ENCODE data around the gene NKX1-1.
"Not testable (repeated sequence)": the region's sequence is repeated elsewhere in the genome, so short reads cannot be mapped to it uniquely, and the experiment has no call there.

Gene NKX1-1

DNA sequence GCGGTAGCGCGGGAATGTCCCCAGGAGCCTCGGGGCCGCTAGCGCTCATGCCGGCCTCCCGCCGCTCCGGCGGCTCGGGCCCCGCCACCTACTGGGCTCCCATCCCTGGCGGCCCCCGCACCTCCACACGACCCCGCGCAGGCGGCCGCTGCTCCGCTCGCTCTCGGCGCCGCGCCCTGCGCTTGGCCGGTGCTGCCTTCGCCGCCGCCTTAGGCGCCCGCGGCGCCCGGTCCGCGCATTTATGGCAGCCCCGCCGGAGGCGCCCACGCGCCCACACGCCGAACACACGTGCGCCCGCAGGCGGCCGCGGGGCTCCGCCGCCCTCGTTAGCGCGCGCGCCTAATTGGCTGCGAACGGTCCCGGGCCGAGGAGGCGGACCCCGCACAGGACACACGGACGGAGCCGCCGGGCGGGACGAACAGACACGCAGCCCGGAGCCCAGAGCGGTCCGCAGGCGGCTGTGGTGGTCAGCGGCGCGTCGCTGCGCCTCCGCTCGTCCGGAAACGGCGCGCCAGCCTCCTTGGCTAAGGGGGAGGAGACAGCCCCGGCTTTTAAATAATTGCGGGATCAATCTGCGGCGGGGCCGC is at the start of gene NKX1-1:
Gene NKX1-1, minus strand, starts transcription at position 49 of the 587 bp plus-strand sequence. Its CDS starts 0 bp downstream, at position 49.
- DNase-seq: no peak

DNA sequence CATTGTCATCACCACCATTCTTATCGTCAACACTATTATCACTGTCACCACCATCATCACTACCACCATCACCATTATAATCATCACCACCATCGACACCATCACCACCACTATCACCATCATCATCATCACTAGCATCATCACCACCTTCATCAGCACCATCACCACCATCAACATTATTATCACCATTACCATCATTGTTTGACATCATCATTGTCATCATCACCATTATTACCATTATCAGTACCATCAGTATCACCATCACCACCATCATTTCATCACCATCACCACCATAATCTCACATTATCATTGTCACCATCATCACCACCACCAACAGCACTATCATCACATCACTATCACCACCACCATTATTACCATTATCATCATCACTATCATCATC is 47.5 kb upstream of the NKX1-1 start:
- DNase-seq: no peak

DNA sequence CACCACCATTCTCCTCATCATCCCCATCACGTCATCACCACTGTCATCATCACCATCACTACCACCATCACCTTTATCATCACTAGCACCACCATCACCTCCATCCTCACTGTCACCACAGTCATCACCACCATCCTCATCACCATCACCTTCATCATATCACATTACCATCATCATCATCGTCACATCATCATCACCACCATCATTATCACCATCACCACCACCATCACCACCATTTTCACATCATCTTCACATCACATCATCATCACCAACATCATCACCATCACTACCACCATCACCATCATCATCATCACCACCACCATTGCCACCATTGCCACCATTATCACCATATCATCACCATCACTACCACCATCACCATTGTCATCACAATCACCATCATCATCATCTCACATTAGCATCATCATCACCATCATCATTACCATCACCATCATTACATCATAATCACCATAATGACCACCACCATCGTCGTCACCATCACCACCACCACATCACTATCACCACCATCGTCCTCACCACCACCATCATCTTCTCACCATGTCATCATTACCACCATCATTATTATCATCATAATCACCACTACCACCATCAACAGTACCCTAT is 46.3 kb upstream of the NKX1-1 start:
- DNase-seq: no peak

DNA sequence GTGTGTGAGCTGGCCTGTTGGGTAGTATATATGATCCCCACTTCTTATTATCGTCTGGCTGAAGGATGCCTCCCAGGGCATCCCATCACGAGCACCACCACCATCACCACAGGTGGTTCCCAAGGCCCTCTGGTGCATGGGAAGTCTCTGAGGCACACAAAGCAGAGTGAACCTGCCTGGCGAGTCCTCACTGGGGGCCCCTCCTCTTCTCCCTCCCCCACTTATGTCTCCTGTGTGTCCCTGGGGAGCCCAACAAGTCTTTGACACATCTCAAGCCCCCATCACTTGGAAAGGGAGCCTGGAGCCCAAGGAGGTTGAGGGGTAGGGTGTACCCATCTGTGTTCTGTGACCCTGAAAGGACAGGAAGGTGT is 45.5 kb upstream of the NKX1-1 start:
- no peak for DNase-seq

DNA sequence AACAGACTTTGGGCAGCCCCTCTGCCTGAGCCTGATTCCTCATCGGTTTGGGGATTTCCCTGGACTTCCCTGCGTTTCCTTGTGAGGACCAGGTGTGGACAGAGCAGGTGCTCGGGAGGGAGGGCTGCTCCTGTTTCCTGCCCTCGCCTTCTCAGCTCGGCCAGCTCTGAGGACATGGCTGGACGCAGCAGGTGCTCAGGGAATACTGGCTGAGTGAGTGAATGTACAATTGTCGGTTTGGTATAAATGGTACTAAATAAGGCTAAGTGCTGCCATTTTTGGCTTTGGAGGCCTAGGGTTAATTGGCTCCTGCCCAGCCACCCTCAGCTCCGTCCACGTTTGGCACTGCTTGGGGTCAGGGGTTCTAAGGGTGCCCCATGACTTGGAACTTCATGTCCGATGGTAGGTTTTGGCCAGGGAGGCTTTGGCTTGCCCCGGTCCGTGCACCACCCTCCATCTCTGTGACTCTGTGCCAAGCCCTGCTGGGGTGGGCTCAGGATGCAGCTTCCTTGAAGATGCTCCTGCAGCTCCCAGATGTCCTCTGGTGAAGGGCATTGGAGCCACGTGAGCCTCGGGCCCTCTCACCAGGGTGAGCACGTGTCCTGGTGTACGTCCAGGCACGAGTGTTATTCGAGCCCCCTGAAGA is 45.0 kb upstream of the NKX1-1 start:
- no peak for DNase-seq

DNA sequence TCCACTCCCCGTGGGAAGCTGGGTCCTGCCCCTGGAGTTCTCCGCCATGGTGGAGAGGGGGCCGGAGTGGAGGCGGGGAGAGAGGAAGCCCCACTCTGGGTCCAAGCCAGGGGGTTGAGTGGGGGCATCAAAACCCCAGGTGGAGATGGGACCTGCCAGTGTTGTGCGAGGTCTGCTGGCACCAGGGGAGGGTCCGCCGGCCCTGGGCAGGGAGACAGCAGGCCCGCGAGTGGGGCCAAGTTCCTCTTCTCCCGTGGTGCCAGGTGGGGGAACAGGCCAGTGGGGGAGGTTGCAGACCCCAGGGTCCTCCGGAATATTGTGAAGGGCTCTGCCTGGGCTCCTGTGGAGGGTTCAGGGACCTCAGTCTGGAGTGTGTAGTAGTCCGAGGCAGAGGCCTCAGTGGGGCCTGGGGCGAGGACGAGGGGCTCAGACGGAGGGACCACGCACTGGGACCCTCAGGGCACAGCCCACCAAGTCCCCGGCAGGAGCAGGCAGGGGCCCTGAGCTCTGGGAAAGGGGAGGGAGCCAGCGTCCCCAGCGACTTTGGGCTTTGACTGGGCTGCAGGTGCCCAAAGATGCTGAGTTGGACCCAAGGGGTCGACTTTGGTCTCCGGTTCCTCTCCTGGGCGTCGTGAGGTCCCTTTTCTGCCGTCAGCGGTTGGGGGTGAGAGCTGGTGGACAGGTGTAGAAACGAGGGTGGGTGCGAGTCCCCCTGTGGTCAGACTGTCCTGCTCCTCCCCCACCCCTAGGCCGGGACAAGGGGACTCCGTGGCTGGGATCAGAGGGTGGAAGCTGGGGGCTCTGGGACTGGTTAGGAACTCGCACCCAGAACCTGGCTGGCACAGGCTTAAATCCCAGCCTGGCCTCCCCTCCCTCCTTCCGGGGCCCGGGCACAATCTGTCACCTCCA is 43.8 kb upstream of the NKX1-1 start:
- DNase-seq: no peak

DNA sequence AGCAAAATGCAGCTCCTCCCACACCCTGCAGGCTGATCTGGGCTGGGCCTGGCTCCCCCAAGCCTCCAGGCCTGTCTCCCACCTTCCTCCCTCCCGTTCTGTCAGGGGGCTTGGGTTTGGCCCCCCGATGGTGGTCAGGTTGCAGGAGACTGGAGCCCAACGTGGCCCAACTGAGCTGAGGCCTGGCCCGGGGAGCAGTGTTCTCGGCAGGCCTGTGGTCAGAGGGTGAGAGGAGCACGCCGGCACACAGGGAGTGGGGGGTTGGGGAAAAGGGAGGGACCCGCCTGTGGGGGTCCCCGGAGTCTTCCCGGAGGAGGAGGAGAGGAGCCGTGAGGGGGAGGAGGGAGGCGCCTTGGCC is 43.2 kb upstream of the NKX1-1 start:
- no peak for DNase-seq

DNA sequence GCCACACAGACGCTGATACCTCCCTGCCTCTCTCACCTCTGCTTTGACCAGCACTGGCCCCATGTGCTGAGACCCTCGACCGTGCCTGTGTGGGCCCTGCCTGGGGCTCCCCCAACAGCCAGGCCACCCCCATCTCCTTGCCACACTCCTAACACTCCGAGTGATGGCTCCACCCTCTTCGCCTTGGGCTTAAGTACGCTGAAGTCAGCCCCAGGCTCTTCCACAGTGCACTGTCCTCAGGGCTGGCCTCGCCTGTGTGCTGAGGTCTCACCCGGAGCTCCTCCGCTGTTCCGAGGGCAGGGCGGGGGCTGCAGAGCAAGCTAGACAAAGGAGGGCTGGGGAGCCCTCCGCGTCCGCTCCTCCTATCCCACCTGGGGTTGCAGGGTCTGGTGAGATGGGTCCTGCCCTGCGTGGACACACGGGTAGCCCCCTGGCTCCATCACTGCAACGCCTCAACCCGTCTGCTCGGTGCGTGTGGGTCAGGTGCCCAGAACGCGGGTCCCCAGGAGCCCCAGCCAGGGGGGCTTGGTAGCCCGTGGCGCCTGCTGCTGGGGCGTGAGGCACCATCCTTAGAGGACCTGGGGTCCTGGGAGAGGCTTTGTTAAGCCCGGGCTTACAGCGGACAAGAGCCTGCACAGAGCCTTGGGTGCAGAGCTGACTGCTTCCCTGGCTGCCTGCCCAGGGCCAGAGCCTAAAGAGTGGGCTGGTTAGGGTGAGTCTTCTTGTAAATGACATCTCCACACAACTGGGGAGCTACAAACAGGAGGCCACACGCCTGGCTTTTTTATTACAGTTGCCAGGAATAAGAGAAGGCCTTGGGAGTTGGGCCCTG is 42.6 kb upstream of the NKX1-1 start:
- DNase-seq: no peak

DNA sequence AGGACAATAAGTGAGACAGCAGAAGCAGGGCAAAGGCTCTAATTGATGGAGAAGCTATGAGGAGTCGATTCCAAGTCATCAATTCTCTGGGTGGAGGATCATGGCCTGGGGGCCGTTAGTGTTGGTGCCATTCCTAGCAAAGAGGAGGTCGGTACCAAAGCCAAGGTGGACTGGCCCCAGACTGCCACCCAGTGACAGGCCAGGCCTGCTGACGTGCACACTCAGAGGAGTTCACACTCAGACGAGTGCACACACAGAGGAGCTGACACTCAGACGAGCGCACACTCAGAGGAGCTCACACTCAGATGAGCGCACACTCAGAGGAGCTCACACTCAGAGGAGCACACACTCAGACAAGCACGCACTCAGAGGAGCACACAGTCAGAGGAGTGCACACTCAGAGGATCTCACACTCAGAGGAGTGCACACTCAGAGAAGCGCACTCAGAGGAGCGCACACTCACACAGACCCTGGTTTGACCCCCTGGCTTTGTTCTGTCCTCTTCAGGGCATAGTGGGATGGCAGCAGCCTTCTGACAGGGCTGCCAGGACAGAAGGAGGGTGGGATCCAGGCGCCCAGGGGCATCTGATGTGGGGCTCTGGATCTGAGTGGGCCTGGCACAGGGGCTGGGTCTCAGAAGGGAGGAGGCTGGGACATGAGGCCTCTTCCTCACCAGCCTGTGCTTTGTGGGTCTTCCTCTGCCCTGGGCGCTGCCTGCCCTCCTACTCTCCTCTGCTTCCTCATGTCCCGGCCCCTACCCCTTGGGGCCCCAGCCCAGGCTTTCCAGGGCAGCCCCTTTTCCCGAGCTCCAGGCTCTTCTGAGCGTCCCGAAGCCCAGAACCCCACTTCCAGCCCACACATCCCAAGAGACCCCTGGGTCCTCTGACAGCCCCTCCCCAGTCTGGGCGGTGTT is 41.7 kb upstream of the NKX1-1 start:
- DNase-seq: no peak

DNA sequence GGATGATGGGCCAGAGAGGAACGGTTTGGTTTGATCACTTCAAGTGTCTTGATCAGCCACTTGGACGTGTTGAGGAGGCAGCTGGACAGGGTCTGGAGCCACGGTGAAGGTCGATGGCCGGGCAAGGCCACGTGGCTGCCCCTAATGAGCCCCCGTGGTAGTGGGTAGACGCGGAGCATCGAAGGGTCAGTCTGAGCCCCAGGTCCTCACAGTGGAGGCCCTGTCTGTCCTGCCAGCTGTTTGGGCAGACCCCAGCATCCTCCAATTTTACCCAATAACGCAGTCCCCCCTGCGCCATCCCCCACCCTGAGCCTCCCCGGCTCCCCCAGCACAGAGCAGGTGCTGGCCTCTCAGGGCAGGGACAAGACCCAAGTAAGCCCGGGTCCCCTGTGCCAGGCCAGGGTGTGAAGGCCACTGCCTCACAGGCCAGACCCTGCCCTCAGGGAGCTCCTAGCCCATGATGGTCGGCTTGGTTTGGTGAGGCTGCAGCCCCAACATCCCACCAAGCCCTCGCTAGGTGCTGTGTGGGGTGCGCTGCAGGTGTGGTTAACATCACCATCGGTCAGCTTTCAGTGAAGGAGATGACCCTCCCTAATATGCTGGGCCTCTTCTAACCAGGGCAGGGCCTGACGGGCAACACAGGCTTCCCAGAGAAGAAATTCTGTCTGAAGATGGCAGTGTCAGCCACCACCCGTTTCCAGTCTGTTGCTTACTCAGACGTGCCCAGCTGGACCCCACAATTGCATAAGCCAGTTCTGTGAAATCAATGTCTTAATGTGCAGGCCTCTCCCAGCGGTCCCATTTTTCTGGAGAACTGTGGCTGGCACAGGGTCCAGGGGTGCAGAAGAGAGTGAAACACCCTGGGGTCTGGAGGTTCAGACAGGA is 40.5 kb upstream of the NKX1-1 start:
- DNase-seq: no peak

DNA sequence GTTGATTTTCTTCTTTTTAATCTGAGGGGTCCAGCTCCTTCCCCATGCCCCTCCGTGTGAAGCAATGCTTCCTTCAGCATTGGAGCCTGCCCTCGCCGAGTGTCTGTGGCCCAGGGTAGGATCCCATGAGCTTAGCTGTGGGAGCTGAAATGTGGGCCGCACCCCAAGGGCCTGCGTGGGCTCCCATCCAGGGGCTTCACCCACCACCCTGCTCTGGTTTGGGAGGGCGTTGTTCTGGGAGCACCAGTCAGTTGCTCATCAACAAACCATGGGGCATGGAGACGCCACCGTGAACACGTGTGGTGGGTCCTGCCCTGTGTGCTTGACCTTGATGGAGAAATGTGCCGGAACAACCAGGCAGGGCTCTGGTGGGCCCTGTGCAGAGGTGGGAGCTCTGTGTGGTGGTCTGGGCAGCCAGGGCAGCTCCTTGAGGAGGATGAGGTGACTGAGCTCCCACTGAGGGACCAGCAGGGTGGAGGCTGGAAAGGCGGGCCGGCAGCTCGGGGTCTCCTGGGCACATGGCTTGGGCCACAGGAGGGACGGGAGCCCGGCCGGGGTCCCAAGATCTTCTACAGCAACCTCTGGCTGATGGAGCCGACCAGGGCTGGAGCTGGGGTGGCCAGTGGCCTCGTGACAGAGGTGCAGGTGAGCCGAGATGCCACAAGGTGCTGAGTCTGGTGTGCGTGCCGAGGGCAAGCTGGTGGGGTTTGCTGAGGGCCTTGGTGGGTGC is 39.6 kb upstream of the NKX1-1 start:
- DNase-seq: no peak

DNA sequence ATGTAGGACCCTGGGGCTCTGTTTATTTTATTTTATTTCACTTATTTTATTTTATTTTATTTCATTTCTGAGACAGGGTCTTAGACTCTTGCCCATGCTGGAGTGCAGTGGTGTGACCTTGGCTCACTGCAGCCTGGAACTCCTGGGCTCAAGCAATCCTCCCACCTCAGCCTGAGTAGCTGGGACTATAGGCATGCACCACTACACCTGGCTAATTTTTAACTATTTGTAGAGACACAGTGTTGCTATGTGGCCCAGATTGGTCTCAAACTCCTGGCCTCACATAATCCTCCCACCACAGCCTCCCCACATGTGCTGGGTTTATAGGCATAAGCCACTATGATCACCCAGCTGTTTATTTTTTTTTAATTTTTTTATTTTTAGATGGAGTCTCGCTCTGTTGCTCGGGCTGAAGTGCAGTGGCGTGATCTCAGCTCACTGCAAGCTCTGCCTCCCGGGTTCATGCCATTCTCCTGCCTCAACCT is 37.5 kb upstream of the NKX1-1 start:
- DNase-seq: not testable (repeated sequence)

DNA sequence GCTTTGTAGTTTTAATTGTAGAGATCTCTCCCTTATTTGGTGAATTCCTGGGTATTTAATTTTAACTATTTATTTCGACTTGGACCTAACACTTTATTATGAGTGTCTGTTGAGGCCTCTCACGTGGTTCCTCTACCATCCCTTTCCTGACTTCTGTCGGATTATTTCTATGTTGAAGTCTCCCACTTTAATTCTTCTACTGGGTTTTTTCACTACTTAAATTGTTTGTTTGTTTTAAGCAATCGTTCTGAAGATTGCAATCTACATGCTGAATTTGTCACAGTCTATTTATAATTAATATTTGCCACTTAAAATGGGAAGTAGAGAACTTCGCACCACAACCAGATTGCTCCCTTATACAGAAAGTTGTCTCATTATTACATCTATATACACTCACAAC is 20.8 kb upstream of the NKX1-1 start:
- no peak for DNase-seq

DNA sequence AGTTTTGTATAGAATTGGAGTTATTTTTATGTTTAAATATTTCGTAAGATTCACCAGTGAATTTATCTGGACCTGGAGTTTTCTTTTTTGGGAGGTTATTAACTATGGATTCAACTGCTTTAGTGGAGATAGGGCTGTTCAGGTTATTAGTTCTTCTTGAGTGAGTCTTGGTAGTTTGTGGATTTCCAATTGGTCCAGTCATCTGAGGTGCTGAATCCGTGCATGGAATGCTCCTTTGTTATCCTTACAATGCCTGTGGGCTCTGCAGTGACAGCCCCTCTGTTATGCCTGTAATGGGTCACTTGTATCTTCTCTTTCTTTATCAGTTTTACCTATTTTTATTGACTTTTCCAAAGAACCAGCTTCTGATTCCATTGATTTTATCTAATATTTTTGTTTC is 15.4 kb upstream of the NKX1-1 start:
- no peak for DNase-seq

DNA sequence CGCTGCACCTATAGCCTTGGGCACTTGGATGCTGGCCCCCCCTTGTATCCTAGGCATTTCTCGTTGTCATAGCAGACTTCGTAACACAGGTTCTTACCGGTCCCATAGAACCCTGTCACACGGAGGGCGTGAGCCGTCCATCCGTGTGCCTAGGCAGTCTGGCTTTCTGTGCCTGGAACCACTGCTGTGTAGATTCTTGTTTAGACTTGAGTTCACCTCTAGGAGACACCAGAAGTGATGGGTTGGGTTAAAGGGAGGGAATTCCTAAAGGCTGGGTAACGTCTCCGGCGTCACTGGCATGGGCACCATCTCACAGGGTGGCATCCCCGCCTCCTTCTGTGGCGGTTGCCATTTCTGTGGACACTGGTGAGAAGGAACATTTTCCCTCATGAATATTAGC is 13.5 kb upstream of the NKX1-1 start:
- DNase-seq: no peak

DNA sequence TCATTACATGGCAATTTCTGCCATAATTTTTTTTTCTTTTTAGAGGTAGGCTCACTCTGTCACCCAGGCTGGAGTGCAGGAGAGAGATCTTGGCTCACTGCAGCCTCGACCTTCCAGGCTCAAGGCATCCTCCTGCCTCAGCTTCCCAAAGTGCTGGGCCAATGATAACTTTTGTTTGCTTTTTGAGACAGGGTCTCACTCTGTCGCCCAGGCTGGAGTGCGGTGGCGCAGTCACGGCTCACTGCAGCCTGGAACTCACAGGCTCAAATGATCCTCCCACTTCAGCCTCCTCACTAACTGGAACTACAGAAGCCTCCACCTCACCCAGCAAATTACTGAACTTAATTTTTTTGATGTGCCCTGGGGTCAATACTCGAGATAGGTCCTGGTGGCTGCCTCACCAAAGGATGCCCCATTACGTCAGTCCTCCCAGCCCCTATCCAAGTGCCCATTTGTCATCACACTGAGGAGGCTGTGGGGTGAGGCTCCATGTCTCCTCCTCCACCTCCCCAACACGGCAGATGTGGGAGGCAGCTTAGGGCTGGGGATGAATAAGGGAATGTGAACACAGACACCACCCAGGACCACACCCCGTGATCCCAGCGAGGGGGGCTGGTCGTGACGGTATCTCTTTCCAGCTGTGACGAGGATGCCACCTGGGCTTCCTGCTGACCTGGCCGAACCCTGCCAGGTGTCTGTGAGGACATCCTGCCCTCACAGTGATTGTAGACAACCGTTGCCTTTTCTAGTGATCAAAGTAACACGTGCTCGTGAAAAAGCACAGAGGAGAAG is 12.4 kb upstream of the NKX1-1 start:
- no peak for DNase-seq

DNA sequence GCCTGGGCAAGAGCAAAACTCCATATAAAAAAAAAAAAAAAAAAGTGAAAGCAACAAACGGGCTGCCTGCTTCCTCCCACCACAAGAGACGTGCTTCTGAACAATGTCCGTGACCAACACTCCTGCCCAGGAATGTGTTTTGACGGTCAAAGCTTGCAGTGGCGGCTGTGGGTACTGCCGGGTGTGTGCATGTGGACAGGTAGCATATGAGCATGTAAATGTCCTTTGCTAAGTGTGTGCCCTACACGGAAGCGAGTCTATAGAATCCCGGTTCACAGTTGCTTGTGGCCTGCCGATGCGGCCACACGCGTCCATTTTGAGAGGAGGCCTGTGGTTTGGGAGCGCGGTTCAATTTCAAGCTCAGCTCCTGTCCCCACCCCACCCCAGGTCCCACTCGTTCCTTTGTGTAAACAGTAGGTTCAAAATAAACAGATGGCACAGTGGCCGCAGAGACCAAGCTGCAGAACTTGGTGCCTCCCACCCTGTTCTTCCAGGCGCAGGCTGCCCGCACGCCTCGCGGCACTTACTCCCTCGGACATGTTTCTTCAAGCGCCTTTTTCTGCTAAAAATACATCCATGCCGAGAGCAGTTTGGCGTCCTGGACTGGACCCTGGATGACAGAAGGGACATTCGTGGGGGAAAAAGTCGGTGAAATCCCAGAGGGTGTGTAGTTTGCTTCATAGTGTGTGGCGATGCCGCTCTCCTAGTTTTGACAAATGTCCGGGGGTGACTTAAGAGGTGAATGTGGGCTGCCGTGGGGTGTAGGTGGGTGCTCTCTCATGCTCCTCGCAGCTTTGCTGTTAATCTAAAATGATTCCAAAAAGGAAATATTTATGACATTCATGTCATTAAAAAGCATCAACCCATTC is 11.5 kb upstream of the NKX1-1 start:
- DNase-seq: no peak

DNA sequence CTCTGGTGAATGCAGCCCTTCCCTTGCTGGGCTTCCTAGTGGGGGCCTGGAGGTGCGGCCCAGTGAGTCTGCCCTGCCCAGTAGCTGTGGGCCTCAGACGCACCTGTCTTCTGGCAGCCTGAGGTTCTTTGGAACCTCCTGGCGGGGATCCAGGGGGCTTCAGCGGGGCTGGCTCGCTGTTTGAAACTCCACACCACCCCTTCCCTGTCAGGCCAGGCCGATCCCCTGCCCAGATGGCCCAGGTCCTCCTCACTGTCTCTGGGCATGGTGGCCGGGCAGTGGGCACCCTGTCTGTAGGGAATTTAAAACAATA is 10.7 kb upstream of the NKX1-1 start:
- DNase-seq: no peak
